MM.1S (cell line): ENCODE measurements around the gene DDX60.

Source experiments
- DNase-seq: peaks from one replicate; pipeline ENCODE4 v3.0.0-alpha.2; 2015
- H2AFZ ChIP-seq: fragments of 300-600 bp; sonication (generic); 2 replicates; pipeline ENCODE4 v1.6.0; 2016; ENCODE audit warnings: antibody characterized with exemption, low read length
- H3F3A ChIP-seq: fragments of 300-600 bp; sonication (generic); 2 replicates; pipeline ENCODE4 v1.6.1; 2016; ENCODE audit warnings: mild to moderate bottlenecking, antibody characterized with exemption, low read length, moderate library complexity, mixed read lengths; ENCODE audit not compliant: insufficient read depth
- H3K27ac ChIP-seq: fragments of 300-600 bp; sonication (generic); 2 replicates; pipeline ENCODE4 v1.5.1; 2016; ENCODE audit warnings: mild to moderate bottlenecking, low read length
- H3K27me3 ChIP-seq: fragments of 300-600 bp; sonication (generic); replicated peaks from 2 replicates; pipeline ENCODE4 v1.6.0; 2016; ENCODE audit warnings: low read length; ENCODE audit not compliant: insufficient read depth
- H3K36me3 ChIP-seq: fragments of 300-600 bp; sonication (generic); replicated peaks from 2 replicates; pipeline ENCODE4 v1.6.1; 2016; ENCODE audit warnings: mild to moderate bottlenecking, low read length, mixed read lengths; ENCODE audit not compliant: insufficient read depth
- H3K4me1 ChIP-seq: fragments of 300-600 bp; sonication (generic); 2 replicates; pipeline ENCODE4 v1.6.1; 2016; ENCODE audit warnings: low read length, mixed read lengths
- H3K4me2 ChIP-seq: fragments of 300-600 bp; sonication (generic); 2 replicates; pipeline ENCODE4 v1.6.0; 2016; ENCODE audit warnings: low read depth, low read length
- H3K4me3 ChIP-seq: fragments of 300-600 bp; sonication (generic); 2 replicates; pipeline ENCODE4 v1.5.1; 2016; ENCODE audit warnings: low read length, mixed read lengths
- H3K79me2 ChIP-seq: fragments of 300-600 bp; sonication (generic); 2 replicates; pipeline ENCODE4 v1.6.1; 2016; ENCODE audit warnings: mixed run types, low read length, mixed read lengths
- H3K9ac ChIP-seq: fragments of 300-600 bp; sonication (generic); 2 replicates; pipeline ENCODE4 v1.6.1; 2016; ENCODE audit warnings: low read length, mixed read lengths
- H3K9me2 ChIP-seq: fragments of 300-600 bp; sonication (generic); replicated peaks from 2 replicates; pipeline ENCODE4 v1.6.1; 2016; ENCODE audit warnings: mild to moderate bottlenecking, low read length, mixed read lengths; ENCODE audit not compliant: insufficient read depth
- H3K9me3 ChIP-seq: fragments of 300-600 bp; sonication (generic); replicated peaks from 2 replicates; pipeline ENCODE4 v1.6.1; 2016; ENCODE audit warnings: mild to moderate bottlenecking, low read length, mixed read lengths; ENCODE audit not compliant: insufficient read depth
- H4K20me1 ChIP-seq: fragments of 300-600 bp; sonication (generic); 2 replicates; pipeline ENCODE4 v1.6.1; 2016; ENCODE audit warnings: mild to moderate bottlenecking, low read length, moderate library complexity, mixed read lengths; ENCODE audit not compliant: insufficient read depth
- EZH2 ChIP-seq: fragments of 300-600 bp; sonication (generic); optimal IDR thresholded peaks from 2 replicates; pipeline ENCODE3; 2017; ENCODE audit warnings: low read depth, mild to moderate bottlenecking, antibody characterized with exemption, low read length, mixed read lengths
- EZH2phosphoT487 ChIP-seq: fragments of 300-600 bp; sonication (generic); IDR thresholded peaks from 2 replicates; pipeline ENCODE4 v1.6.1; 2018; ENCODE audit warnings: antibody characterized with exemption, low read length
- TF ChIP-seq, protein P1 (sequence below): fragments of 300-600 bp; sonication (generic); IDR thresholded peaks from 2 replicates; pipeline ENCODE4 v1.5.1; 2016; ENCODE audit warnings: antibody characterized with exemption, low read length, mixed read lengths

Gene DDX60

DNA sequence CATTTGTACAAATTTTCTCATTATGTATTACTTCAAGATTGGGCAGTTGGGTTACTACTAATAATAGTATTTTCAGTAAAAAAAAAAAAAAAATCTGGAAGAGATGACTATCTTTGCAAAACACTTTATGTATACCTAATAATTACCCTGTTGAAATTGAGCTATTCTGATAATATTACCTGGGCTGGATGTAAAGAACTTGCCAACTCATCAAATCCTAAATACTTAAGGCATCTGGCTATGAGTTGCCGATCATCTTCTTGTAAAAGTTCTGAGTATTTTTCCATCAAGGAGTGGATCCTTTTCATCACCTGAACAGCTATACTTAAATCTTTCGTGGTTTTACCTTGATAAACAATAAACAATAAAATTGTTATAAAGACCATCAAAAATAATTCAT, 42.7 kb downstream of the DDX60 start:
- H4K20me1 ChIP-seq, result no peaks in the 10 kb centered on the region
- peaks cover 6% of the 10 kb centered on the region; the same call in 1 of the 2 replicates for H3K4me1 ChIP-seq
- H3K9me3 ChIP-seq, result no peaks in the 10 kb centered on the region
- H3F3A ChIP-seq, result no peaks in the 10 kb centered on the region
- no peak overlapping the region for H2AFZ ChIP-seq
- H3K9me2 ChIP-seq, result no peaks in the 10 kb centered on the region
- no peak overlapping the region for H3K4me2 ChIP-seq
- no peaks in the 10 kb centered on the region for H3K79me2 ChIP-seq
- H3K27ac ChIP-seq, result no peak overlapping the region
- no peaks in the 10 kb centered on the region for H3K36me3 ChIP-seq
- H3K27me3 ChIP-seq, result no peaks in the 10 kb centered on the region
- no peak overlapping the region for H3K9ac ChIP-seq
- no peak overlapping the region for H3K4me3 ChIP-seq
- no peak for DNase-seq
- TF ChIP-seq EZH2phosphoT487 (no peak), EZH2 (no peak)
- TF ChIP-seq, protein P1, sequence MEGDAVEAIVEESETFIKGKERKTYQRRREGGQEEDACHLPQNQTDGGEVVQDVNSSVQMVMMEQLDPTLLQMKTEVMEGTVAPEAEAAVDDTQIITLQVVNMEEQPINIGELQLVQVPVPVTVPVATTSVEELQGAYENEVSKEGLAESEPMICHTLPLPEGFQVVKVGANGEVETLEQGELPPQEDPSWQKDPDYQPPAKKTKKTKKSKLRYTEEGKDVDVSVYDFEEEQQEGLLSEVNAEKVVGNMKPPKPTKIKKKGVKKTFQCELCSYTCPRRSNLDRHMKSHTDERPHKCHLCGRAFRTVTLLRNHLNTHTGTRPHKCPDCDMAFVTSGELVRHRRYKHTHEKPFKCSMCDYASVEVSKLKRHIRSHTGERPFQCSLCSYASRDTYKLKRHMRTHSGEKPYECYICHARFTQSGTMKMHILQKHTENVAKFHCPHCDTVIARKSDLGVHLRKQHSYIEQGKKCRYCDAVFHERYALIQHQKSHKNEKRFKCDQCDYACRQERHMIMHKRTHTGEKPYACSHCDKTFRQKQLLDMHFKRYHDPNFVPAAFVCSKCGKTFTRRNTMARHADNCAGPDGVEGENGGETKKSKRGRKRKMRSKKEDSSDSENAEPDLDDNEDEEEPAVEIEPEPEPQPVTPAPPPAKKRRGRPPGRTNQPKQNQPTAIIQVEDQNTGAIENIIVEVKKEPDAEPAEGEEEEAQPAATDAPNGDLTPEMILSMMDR, result no peak

DNA sequence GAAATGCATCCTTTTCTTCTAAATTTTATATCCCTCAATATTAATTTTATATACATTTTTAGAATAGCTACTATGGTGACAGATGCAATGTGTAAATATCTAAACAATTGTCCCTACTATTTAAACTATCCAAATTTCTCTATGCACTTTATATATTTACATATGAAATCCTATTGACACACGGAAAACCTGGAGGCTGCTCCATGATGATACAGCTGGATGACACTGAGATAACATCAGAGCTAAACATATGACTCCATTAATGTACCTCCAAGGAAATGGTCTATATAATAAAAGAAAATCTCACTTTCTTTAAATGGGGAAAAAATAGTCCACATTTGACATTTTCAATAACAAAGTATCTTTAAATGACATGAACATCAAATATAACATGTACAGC, 43.7 kb downstream of the DDX60 start:
- Histone ChIP-seq H3F3A (no peaks in the 10 kb centered on the region), H3K79me2 (no peaks in the 10 kb centered on the region), H2AFZ (no peak overlapping the region), H4K20me1 (no peaks in the 10 kb centered on the region), H3K4me2 (no peak overlapping the region), H3K27ac (no peak overlapping the region), H3K9me2 (no peaks in the 10 kb centered on the region), H3K27me3 (no peaks in the 10 kb centered on the region), H3K9me3 (no peaks in the 10 kb centered on the region), H3K9ac (no peak overlapping the region), H3K36me3 (no peaks in the 10 kb centered on the region), H3K4me3 (no peak overlapping the region), H3K4me1 (peaks cover 6% of the 10 kb centered on the region; the same call in 1 of the 2 replicates)
- TF ChIP-seq EZH2phosphoT487, result no peak
- TF ChIP-seq EZH2, result no peak
- TF ChIP-seq, protein P1, result no peak
- DNase-seq, result no peak

DNA sequence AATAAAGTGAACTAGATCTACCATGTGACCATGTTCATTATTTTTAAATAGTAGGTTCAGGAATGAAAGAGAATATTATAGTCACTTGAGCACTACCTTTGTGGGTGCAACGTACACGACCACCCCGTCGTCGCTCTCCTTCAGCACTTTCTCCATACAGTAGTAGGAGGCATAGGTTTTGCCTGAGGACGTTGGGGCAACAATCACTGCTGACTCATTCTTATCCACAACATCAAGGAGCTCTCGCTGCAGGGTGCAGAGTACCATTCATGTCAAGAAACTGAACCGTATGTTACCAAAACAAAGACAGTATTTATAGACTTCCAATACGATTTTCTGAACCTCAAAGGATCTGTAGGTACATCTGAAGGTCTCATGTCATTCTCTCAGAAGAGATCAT, 44.7 kb downstream of the DDX60 start:
- H3K4me2 ChIP-seq, result no peak overlapping the region
- TF ChIP-seq EZH2phosphoT487 (no peak), EZH2 (no peak)
- no peak overlapping the region for H3K9ac ChIP-seq
- H3K4me1 ChIP-seq, result peaks cover 6% of the 10 kb centered on the region; the same call in 1 of the 2 replicates
- H3K9me2 ChIP-seq, result no peaks in the 10 kb centered on the region
- H3K4me3 ChIP-seq, result no peak overlapping the region
- H3K36me3 ChIP-seq, result no peaks in the 10 kb centered on the region
- H3K27ac ChIP-seq, result no peak overlapping the region
- no peaks in the 10 kb centered on the region for H3K27me3 ChIP-seq
- no peaks in the 10 kb centered on the region for H3K9me3 ChIP-seq
- no peaks in the 10 kb centered on the region for H4K20me1 ChIP-seq
- no peaks in the 10 kb centered on the region for H3K79me2 ChIP-seq
- H3F3A ChIP-seq, result no peaks in the 10 kb centered on the region
- no peak overlapping the region for H2AFZ ChIP-seq
- no peak for DNase-seq

DNA sequence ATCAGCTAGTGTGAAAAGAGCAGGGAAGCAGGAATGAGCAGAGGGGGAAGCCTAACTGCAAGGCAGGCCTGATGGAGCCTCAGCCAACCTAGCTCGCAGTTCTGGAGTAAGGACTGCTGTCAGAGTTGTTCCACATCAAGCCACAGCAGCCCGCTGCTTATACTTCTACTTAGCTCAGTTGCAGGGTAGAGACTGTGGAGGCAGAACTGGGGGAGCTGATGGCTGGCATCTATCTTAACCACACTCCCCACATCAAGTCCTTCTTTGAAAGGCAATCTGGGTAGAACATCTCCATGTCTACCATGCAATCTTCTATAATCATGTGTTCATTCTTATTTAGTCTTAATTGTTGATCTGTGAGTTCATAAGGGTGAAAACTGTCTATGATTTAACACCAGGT, 46.1 kb downstream of the DDX60 start:
- Histone ChIP-seq H3K36me3 (no peaks in the 10 kb centered on the region), H4K20me1 (no peaks in the 10 kb centered on the region), H3F3A (no peaks in the 10 kb centered on the region), H3K4me3 (no peak overlapping the region), H3K4me2 (no peak overlapping the region), H3K27ac (no peak overlapping the region), H3K9me2 (no peaks in the 10 kb centered on the region), H3K79me2 (no peaks in the 10 kb centered on the region), H2AFZ (no peak overlapping the region), H3K27me3 (no peaks in the 10 kb centered on the region), H3K9ac (no peak overlapping the region), H3K9me3 (no peaks in the 10 kb centered on the region), H3K4me1 (peaks cover 6% of the 10 kb centered on the region; the same call in 1 of the 2 replicates)
- no peak for TF ChIP-seq EZH2
- TF ChIP-seq EZH2phosphoT487, result no peak
- TF ChIP-seq, protein P1, result no peak
- DNase-seq, result no peak
